Uterus (tissue), 4 donors: ENCODE results near the gene CSGALNACT2. TPM values are rescaled to one million over a fixed set of nuclear protein-coding genes. Genes with fewer than 3 reads are reported as not detected.
"Not testable (repeated sequence)": the region's sequence is repeated elsewhere in the genome, so short reads cannot be mapped to it uniquely, and the experiment has no call there.

ENCODE experiments used
- DNase-seq, 2 donors: peaks; one replicate each; pipeline ENCODE4 v3.0.0-alpha.2; 2019 to 2020
- H3K27ac ChIP-seq, 2 donors: fragments of 200-600 bp; sonication (generic); 1 replicate in 1 of 2; 2 replicates in 1 of 2; pipeline ENCODE4 v1.5.1; 2016 to 2018
- H3K27me3 ChIP-seq, 2 donors: fragments of 200-600 bp; sonication (generic); one replicate each; pipeline ENCODE4 v1.5.1; 2018 to 2019; ENCODE audit warnings: control low read depth in 1 of 2
- H3K36me3 ChIP-seq, 2 donors: fragments of 200-600 bp; sonication (generic); one replicate each; pipeline ENCODE4 v1.5.1; 2019; ENCODE audit warnings: control low read depth in 1 of 2
- H3K4me1 ChIP-seq, 2 donors: fragments of 200-600 bp; sonication (generic); one replicate each; pipeline ENCODE4 v1.5.1; 2018 to 2019; ENCODE audit warnings: control low read depth in 1 of 2
- H3K4me3 ChIP-seq, 2 donors: fragments of 200-600 bp; sonication (generic); 1 replicate in 1 of 2; 2 replicates in 1 of 2; pipeline ENCODE4 v1.5.1; 2018 to 2019; ENCODE audit warnings: mild to moderate bottlenecking in 1 of 2
- H3K9me3 ChIP-seq, 2 donors: fragments of 200-600 bp; sonication (generic); one replicate each; pipeline ENCODE4 v1.5.1; 2019; ENCODE audit warnings: control low read depth in 1 of 2
- CTCF ChIP-seq, 4 experiments: fragments of 200-600 bp in 2 of 4; fragments of 450-650 bp in 2 of 4; sonication (generic) in 2 of 4; IDR thresholded peaks; one replicate each; pipeline ENCODE4 v1.5.1; 2016 to 2019; ENCODE audit warnings: antibody characterized with exemption in 4 of 4, mild to moderate bottlenecking in 2 of 4, moderate library complexity in 1 of 4
- POLR2A ChIP-seq, 2 donors: fragments of 450-650 bp; IDR thresholded peaks; one replicate each; pipeline ENCODE4 v1.6.1; 2016; ENCODE audit warnings: antibody characterized with exemption in 2 of 2, mild to moderate bottlenecking in 1 of 2, moderate library complexity in 1 of 2
- intact Hi-C: fragments of 100-400 bp; cut with DNase I; formaldehyde crosslinking; loops from one replicate; pipeline ENCODE4 v1.15.1; 2023; ENCODE audit warnings: low total_unique reads
- total RNA-seq, 4 donors: library from RNA; depleted of rRNA in 3 of 4; stranded (reverse); fragments of >200 nt in 3 of 4; gene quantifications; one replicate each; pipeline versions ENCODE4 v1.1.0 to v1.2.4, GENCODE V29; 2014 to 2023
- donor health status: DM: yes; HTN: yes; CAD: no.

CSGALNACT2 gene
- total RNA-seq, 4 donors from 2014 or later = 18.4 to 43.7 (median 25.1) TPM

GRCh38 chr10:43093423-43094076 lies 44.7 kb upstream of the CSGALNACT2 start:
- Histone ChIP-seq H3K4me3 (no peak overlapping the region), H3K36me3 (no peaks in the 10 kb centered on the region), H3K27ac (no peak overlapping the region), H3K9me3 (no peaks in the 10 kb centered on the region), H3K27me3 (no peaks in the 10 kb centered on the region), H3K4me1 (no peaks in the 10 kb centered on the region)
- DNase-seq = no peak
- intact Hi-C loops = no loop called here
- TF ChIP-seq POLR2A (IDR thresholded peaks at IDR 0.05) = no peak
- no peak for TF ChIP-seq CTCF (IDR thresholded peaks at IDR 0.05)

- Histone ChIP-seq H3K9me3 (no peaks in the 10 kb centered on the region), H3K4me3 (no peak overlapping the region), H3K27ac (no peak overlapping the region), H3K27me3 (no peaks in the 10 kb centered on the region), H3K36me3 (no peaks in the 10 kb centered on the region), H3K4me1 (no peaks in the 10 kb centered on the region)
- intact Hi-C loops = no loop called here
- TF ChIP-seq POLR2A (IDR thresholded peaks at IDR 0.05) (no peak), CTCF (IDR thresholded peaks at IDR 0.05) (no peak)
- DNase-seq = no peak
Observed at GRCh38 chr10:43094085-43094484, 44.2 kb upstream of the CSGALNACT2 start.

GRCh38 chr10:43099339-43099738 lies 38.9 kb upstream of the CSGALNACT2 start:
- H3K36me3 ChIP-seq, H3K27ac ChIP-seq, H3K27me3 ChIP-seq, H3K9me3 ChIP-seq, intact Hi-C loops, H3K4me3 ChIP-seq, H3K4me1 ChIP-seq, DNase-seq: not testable (repeated sequence)

- TF ChIP-seq POLR2A (IDR thresholded peaks at IDR 0.05) (no peak), CTCF (IDR thresholded peaks at IDR 0.05) (no peak)
- DNase-seq = no peak
- H3K36me3 ChIP-seq = no peaks in the 10 kb centered on the region
- intact Hi-C loops = no loop called here
- no peaks in the 10 kb centered on the region for H3K9me3 ChIP-seq
- H3K4me1 ChIP-seq = peaks cover 0 to 5% of the 10 kb centered on the region in 2 donors
- H3K27ac ChIP-seq = no peak overlapping the region
- no peaks in the 10 kb centered on the region for H3K27me3 ChIP-seq
- H3K4me3 ChIP-seq = no peak overlapping the region
Observed at GRCh38 chr10:43099928-43100327, 38.3 kb upstream of the CSGALNACT2 start.

- H3K4me3 ChIP-seq = no peak overlapping the region
- H3K36me3 ChIP-seq = no peaks in the 10 kb centered on the region
- no peaks in the 10 kb centered on the region for H3K9me3 ChIP-seq
- DNase-seq = no peak
- intact Hi-C loops = no loop called here
- H3K27ac ChIP-seq = no peak overlapping the region
- peaks cover 0 to 8% of the 10 kb centered on the region in 2 donors for H3K4me1 ChIP-seq
- H3K27me3 ChIP-seq = no peaks in the 10 kb centered on the region
- no peak for TF ChIP-seq CTCF (IDR thresholded peaks at IDR 0.05)
- TF ChIP-seq POLR2A (IDR thresholded peaks at IDR 0.05) = no peak
Observed at GRCh38 chr10:43100366-43100765, 37.9 kb upstream of the CSGALNACT2 start.
